SIG-M5 treated with dmso at 0.1 percent for 504 hours (cell line): ENCODE results near the gene HIVEP3.

Experiments used
- DNase-seq: peaks from one replicate; lab custom pipeline; 2025; ENCODE audit not compliant: unreplicated experiment; lab: John Stamatoyannopoulos, UW

Gene HIVEP3

GRCh38 chr1:41621256-41621655, 297.5 kb downstream of the HIVEP3 start:
- no peak for DNase-seq

DNA sequence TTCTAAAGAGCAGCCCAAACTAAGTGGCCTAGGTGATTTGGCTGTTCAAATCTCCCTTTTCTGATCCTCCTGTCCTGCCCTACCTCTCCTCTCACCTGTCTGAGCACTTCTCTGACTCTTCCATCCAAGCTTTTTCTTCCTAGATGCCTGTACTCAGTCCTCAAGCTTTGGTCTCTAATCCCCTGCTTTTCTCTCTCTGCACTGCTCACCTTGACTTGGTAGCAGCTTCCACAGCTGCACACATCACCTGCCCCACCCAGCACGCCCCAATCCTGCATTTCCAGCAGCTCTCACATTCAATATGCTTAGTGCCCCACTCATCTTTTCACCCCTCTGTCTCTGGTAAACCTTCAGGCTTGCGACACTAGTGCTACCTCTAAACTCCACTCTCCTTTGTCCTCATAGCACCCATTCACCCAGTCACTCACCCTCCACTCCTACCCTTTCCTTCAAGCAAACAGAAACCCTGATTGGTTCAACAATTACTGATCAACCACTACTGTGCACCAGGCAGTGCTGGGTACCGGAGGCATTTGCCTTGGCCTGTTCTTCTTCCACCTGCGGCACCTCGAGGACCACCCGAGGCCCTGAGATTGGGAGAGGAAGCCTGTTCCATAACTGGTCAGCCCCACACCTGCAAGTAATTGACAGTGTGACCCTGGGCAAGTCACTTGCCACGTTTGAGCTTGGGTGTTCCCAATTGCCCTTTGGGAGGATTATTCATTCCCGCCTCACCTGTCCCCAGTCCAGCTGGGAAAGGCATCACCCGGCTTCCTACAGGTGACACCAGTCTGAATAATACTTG, 298.2 kb downstream of the HIVEP3 start:
- no peak for DNase-seq

GRCh38 chr1:41619511-41620364, 299.0 kb downstream of the HIVEP3 start:
- no peak for DNase-seq

DNA sequence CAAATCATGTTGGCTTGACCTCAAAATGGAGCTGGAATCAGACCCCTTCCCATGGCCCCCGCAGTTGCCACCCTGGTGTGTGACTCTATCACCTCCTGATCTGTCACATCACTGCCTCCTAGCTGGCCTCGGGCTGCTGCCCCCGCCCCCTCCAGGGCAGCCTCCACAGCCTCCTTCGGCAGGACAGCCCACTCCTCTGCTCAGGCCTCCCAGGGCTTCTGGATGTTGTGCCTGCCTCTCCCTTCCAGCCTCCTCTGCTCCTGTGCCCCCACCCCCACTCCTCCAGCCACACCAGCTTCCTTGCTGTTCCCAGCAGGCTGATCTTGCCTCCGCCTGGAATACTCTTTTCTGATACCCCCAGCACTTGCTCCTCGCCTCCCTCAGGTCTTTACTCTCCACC, 299.9 kb downstream of the HIVEP3 start:
- no peak for DNase-seq

GRCh38 chr1:41618066-41618825, 300.5 kb downstream of the HIVEP3 start:
- no peak for DNase-seq

GRCh38 chr1:41617336-41617735, 301.4 kb downstream of the HIVEP3 start:
- no peak for DNase-seq

DNA sequence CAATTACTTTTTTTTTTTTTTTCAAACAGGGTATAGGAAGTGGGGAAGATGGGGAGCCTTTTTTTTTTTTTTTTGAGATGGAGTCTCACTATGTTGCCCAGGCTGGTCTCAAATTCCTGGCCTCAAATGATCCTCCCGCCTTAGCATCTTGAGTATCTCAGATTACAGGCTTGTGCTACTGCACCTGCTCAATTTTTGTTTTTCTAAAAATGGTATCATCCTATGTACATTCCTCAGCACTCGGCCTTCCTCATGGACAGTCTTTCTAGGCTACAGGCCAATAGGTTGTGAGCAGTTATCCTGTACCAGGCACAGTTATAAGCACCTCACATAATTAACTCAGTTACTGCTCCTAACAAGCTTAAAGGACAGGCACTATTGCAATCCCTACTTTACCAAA, 302.2 kb downstream of the HIVEP3 start:
- no peak for DNase-seq

DNA sequence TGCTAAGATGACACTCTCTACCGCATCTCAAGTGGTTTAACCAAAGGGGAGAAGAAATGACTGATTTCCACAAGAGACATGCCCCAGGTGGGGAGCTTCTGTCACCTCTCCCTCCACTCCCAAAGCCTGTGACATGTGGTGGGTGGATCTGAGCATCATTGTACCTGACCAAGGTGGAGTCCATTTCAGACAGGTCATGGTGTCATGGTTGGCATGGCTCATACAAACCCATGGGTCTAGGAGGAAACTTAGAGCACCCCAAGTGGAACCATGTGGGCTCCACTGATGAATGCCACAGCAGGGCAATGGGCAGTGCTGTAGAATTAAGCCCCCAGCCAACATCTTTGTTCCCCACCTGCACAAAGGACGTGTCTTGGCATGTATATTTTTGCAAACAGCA, 302.7 kb downstream of the HIVEP3 start:
- no peak for DNase-seq

DNA sequence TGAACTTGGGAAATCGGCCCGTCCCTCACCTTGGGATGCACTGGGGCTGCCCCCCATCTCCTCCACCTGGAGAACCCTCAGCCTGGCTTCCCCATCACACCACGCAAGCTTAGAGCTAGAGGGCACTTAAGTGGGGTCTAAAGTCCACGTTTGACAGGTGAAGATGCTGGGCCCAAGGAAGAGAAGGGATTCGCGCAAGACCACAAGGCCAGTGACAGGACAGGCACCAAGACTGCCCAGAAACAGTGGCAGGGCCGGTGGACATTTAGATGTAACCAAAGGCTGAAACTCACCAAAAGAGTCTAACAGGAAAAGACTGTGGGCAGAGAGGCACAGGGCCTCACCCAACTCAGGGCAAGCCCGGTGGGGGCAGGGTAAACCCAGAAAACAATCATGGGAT, 303.4 kb downstream of the HIVEP3 start:
- DNase-seq, result no peak

DNA sequence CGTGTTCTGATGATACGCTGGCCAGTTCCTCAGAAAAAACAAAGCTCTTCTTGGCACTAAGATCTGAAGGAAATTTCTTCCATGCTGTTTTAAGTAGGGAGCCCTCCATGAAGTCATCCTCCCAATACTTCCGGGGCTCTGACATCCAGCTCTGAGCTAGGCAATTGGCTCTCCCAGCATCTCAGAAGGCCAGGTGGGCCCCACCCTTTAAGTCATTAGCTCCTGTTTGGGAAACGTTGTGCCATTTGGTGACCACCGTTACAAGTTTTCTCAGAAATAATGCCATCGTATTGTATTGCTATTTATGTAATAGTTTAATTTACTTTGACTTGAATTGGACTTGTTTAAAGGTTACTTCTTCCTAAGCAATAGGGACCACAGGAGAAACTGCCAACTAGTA, 303.9 kb downstream of the HIVEP3 start:
- no peak for DNase-seq

- no peak for DNase-seq
Observed at GRCh38 chr1:41613689-41614574, 304.8 kb downstream of the HIVEP3 start.

DNA sequence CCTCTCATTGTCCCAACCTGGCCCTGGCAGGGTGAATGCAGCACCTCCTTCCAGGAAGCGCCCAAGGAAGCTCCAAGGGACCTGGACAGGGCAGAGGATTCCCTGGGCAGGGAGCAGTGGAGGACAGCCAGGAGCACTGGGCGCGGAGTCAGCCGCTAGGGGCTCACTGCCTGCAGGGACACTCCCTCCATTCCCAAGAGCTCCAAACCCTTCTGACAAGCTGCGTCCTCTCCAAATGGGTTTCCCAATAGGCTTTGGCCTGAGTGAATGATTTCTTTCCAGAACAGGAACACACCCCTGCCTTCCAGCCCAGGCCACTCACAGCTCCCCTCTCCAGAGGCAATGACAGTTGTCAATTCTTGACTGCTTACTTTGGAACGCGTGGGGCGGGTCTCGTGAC, 305.8 kb downstream of the HIVEP3 start:
- DNase-seq, result no peak

GRCh38 chr1:41611932-41612450, 306.7 kb downstream of the HIVEP3 start:
- no peak for DNase-seq

- DNase-seq, result peak; percentile 51
Observed at GRCh38 chr1:41611068-41611931, 307.4 kb downstream of the HIVEP3 start.

DNA sequence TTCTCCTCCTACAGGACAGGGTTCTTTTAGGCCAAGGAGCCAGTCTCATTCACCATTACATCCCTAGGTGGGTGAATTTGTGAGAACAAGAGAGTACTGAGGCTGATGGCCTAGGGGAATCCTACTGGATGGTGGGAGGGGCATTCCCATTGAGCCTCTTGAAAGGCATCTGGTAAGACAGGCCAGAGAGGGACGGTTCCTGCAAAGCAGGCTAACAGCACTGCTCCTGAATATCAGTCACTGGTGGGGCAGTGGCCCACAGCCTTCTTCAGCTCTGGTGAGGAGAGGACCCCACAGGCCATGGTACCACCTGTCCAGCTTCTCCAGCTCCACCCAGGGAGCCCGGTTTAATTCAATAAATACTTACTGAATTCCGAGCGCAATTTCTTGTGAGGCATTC, 308.4 kb downstream of the HIVEP3 start:
- no peak for DNase-seq

DNA sequence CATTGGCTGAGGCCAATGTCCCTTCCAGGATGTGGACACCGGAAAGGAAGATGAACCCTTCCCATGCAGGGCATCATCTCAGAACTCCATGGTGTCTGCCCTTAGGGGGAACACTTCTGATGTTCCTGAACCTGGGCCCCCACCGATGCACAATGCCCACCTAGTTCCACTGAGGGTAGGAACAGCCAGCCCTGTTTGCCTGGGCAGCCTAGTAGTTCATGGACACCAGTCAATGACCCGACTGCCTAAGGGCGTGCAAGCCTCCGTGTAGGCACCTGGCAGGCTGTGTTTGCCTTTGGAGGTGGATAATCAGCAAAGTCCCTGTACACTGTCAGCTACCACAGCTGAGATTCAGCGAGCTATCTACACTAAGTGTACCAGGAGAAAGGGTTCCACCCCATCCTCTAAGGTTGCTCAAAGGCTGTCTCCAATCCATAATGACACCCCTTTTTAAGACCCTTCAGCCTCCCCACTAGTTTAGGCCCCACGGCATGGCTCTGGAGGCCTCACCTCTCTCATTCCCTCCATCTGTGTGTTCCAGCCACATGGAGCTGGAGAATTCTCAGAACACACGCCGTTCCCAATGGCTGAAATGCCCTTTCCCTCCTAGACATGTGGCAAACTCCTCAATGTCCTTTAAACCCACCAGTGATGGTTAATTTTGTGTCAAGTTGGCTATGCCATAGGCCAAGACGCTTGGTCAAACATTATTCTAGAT, 309.4 kb downstream of the HIVEP3 start:
- DNase-seq, result no peak

DNA sequence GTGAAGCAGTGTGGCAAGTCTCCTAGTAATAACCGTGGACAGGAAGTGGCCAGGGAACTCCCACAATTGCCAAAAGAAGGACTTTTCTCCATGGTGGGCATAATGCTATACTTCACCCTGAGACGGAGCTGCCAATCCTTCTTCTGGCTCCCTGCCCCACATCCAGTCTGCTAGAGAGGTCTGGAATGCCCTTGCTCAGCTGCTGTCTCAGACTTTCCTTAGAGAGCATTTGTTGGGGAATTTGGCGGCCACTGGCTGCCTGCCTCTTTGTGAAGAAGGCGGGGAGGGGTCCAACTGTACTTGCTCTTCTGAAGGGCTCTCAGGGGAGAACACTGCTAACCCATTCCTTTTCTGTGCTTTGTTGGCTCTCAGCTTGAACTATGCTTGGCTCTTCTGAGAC, 310.5 kb downstream of the HIVEP3 start:
- DNase-seq, result no peak

GRCh38 chr1:41607808-41608207, 310.9 kb downstream of the HIVEP3 start:
- DNase-seq, result no peak

DNA sequence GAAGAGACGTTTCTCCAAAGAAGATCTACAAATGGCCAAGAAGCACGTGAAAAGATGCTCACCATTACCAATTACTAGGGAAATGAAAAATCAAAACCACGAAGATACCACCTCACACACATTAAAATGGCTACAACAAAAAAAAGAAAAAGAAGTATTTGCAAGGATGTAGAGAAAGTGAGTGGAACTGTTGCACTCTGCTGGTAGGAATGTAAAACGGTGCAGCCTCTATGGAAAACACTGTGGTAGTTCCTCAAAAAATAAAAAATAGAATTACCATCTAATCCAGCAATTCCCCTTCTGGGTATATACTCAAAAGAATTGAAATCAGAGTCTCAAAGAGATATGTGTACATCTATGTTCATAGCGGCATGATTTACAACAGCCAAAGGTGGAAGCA, 318.8 kb downstream of the HIVEP3 start:
- peak; percentile 2 for DNase-seq
